ENCODE results near the gene ACSL3. TPM values are rescaled to one million over a fixed set of nuclear protein-coding genes. Genes with fewer than 3 reads are reported as not detected.

Gene ACSL3
- total RNA-seq, 1 donor from 2014 or later = 87.0 TPM

DNA sequence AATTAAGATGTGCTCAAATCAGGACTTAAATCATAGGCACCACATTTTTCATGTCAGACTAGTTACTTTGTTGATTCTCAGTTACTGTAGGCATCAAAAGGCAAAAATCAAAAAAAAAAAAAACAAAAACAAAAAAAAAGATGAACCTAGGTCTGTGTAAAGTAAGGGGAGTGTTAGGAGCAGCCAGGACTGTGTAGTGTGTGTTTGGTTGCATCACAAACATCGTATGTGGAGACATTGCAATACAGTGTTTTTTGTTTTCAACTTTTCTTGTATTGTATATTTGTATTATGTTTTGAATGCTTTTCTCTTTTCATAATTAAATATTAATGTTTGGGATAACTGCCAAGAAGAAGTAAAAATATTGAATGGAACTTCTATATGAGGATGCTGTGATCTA is 82.1 kb downstream of the ACSL3 start:
- H3K27me3 Mint-ChIP-seq (ENCODE audit: unreplicated experiment) = no peaks in the 10 kb centered on the region
- H3K27ac Mint-ChIP-seq (ENCODE audit: unreplicated experiment) = no peak overlapping the region
- H3K4me3 Mint-ChIP-seq (ENCODE audit: unreplicated experiment) = no peak overlapping the region
- no peak for DNase-seq
- H3K4me1 Mint-ChIP-seq (ENCODE audit: low read depth, unreplicated experiment) = no peaks in the 10 kb centered on the region
- TF ChIP-seq, protein P1, sequence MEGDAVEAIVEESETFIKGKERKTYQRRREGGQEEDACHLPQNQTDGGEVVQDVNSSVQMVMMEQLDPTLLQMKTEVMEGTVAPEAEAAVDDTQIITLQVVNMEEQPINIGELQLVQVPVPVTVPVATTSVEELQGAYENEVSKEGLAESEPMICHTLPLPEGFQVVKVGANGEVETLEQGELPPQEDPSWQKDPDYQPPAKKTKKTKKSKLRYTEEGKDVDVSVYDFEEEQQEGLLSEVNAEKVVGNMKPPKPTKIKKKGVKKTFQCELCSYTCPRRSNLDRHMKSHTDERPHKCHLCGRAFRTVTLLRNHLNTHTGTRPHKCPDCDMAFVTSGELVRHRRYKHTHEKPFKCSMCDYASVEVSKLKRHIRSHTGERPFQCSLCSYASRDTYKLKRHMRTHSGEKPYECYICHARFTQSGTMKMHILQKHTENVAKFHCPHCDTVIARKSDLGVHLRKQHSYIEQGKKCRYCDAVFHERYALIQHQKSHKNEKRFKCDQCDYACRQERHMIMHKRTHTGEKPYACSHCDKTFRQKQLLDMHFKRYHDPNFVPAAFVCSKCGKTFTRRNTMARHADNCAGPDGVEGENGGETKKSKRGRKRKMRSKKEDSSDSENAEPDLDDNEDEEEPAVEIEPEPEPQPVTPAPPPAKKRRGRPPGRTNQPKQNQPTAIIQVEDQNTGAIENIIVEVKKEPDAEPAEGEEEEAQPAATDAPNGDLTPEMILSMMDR (IDR thresholded peaks at IDR 0.05; ENCODE audit: partially characterized antibody, unreplicated experiment) = no peak
- no peaks in the 10 kb centered on the region for H3K9me3 Mint-ChIP-seq (ENCODE audit: unreplicated experiment)
- H3K36me3 Mint-ChIP-seq (ENCODE audit: unreplicated experiment) = peaks cover 4% of the 10 kb centered on the region

DNA sequence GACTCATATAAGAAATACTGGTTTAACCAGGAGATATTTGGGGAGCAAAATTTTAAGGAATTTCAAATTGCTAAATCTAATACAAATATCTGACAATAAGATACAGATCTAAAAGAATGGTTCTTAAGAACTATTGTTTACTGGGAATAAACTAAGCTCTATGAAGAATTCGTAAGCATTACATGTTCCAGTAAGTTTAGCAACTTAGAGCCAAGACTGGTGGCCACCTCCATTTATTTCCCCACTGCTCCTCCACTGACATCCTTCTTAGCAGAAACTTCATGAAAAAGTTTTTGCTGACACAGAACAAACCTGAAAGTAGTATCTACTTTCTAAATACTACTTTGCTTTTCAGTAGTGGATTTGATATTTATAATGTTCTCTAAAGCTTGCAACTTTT is 83.0 kb downstream of the ACSL3 start:
- TF ChIP-seq, protein P1 (IDR thresholded peaks at IDR 0.05; ENCODE audit: partially characterized antibody, unreplicated experiment) = no peak
- H3K27ac Mint-ChIP-seq (ENCODE audit: unreplicated experiment) = no peak overlapping the region
- no peaks in the 10 kb centered on the region for H3K27me3 Mint-ChIP-seq (ENCODE audit: unreplicated experiment)
- peaks cover 4% of the 10 kb centered on the region for H3K36me3 Mint-ChIP-seq (ENCODE audit: unreplicated experiment)
- H3K9me3 Mint-ChIP-seq (ENCODE audit: unreplicated experiment) = no peaks in the 10 kb centered on the region
- no peak for DNase-seq
- no peaks in the 10 kb centered on the region for H3K4me1 Mint-ChIP-seq (ENCODE audit: low read depth, unreplicated experiment)
- H3K4me3 Mint-ChIP-seq (ENCODE audit: unreplicated experiment) = no peak overlapping the region

DNA sequence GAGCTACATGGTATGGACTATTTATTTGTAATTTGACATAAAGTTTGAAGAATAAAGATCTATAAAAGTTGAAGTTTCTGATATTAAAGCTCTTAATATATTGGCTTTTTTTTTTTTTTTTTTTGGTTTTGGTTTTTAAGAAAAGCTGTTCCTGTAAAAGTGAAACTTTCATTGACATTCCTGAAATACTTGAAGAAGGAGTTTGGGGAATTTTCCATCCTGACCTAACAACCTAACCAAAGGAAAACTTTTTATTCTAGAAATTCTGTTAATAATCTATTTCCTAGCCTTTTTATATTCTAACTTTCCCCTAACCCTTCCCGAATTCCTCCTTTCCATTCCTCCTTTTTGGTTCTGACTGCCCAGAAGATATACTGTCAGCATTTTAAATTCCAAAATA is 83.7 kb downstream of the ACSL3 start:
- Mint-ChIP-seq H3K4me3 (ENCODE audit: unreplicated experiment) (no peak overlapping the region), H3K36me3 (ENCODE audit: unreplicated experiment) (no peaks in the 10 kb centered on the region), H3K27ac (ENCODE audit: unreplicated experiment) (no peak overlapping the region), H3K9me3 (ENCODE audit: unreplicated experiment) (no peaks in the 10 kb centered on the region), H3K4me1 (ENCODE audit: low read depth, unreplicated experiment) (no peaks in the 10 kb centered on the region), H3K27me3 (ENCODE audit: unreplicated experiment) (no peaks in the 10 kb centered on the region)
- TF ChIP-seq, protein P1 (IDR thresholded peaks at IDR 0.05; ENCODE audit: partially characterized antibody, unreplicated experiment) = no peak
- DNase-seq = no peak

DNA sequence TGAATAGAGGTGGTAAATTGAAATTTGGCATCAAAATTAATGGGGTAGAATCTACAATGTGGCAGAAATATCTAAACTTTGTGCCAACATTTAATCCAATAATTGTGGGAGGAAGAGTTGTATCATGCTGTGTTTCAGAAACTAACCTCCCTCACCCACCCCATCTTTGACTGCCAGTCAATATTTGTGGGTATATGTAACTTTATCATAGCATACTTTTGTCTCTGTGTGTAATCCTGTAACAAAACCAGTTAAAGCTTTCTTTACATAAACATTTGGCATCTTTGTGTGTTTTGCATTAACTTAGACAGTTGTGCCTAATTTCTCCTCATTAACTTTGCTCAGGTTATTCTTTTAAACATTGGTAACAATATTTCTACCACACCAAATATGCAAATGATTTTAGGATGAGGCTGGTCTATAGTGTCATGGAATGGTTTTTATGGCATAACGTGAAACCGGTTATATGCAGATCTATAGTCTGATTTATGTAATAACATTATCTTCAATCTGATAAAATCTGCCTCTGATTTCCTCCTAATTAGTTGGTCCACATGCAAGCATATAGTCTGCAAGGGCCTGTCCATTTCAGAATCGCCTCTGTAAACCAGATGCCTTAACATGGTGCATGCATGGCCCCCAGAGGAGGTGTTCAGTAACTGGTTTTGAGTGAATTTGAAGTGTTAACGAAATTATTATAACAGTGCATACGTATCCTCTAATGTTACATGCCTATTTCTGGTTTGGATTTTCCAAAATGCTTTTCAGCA is 84.3 kb downstream of the ACSL3 start:
- H3K27me3 Mint-ChIP-seq (ENCODE audit: unreplicated experiment) = no peaks in the 10 kb centered on the region
- no peaks in the 10 kb centered on the region for H3K4me1 Mint-ChIP-seq (ENCODE audit: low read depth, unreplicated experiment)
- no peaks in the 10 kb centered on the region for H3K36me3 Mint-ChIP-seq (ENCODE audit: unreplicated experiment)
- DNase-seq = no peak
- no peak overlapping the region for H3K27ac Mint-ChIP-seq (ENCODE audit: unreplicated experiment)
- no peak overlapping the region for H3K4me3 Mint-ChIP-seq (ENCODE audit: unreplicated experiment)
- H3K9me3 Mint-ChIP-seq (ENCODE audit: unreplicated experiment) = no peaks in the 10 kb centered on the region
- TF ChIP-seq, protein P1 (IDR thresholded peaks at IDR 0.05; ENCODE audit: partially characterized antibody, unreplicated experiment) = no peak

DNA sequence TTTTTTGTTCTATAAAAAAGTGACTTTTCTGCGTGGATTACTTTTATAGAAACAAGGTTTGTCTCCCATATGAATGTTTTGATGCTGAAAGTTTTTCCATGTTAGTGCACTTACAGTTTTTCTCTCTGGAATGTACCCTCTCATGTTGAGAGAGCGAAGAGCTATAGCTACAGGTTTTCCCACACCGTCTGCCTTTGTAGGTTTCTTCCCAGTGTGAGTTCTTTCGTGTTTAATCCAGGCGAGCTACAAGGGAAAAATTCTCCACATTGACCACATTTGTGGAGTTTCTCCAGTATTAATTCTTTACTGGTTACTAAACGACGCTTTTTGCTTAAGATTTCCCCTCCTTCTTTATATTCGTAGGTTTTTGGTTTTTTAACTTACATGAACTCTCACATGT is 85.1 kb downstream of the ACSL3 start:
- Mint-ChIP-seq H3K9me3 (ENCODE audit: unreplicated experiment) (no peaks in the 10 kb centered on the region), H3K4me3 (ENCODE audit: unreplicated experiment) (no peak overlapping the region), H3K27ac (ENCODE audit: unreplicated experiment) (no peak overlapping the region), H3K4me1 (ENCODE audit: low read depth, unreplicated experiment) (no peaks in the 10 kb centered on the region), H3K36me3 (ENCODE audit: unreplicated experiment) (no peaks in the 10 kb centered on the region), H3K27me3 (ENCODE audit: unreplicated experiment) (no peaks in the 10 kb centered on the region)
- TF ChIP-seq, protein P1 (IDR thresholded peaks at IDR 0.05; ENCODE audit: partially characterized antibody, unreplicated experiment) = no peak
- DNase-seq = no peak

Data from glutamatergic neuron (in vitro differentiated cells).